Measurements from ENCODE around the gene PPM1E. TPM values are rescaled to one million over a fixed set of nuclear protein-coding genes. Genes with fewer than 3 reads are reported as not detected.

PPM1E gene
- total RNA-seq, 2 experiments from 2014 or later = 0.03 TPM; not detected in 1

DNA sequence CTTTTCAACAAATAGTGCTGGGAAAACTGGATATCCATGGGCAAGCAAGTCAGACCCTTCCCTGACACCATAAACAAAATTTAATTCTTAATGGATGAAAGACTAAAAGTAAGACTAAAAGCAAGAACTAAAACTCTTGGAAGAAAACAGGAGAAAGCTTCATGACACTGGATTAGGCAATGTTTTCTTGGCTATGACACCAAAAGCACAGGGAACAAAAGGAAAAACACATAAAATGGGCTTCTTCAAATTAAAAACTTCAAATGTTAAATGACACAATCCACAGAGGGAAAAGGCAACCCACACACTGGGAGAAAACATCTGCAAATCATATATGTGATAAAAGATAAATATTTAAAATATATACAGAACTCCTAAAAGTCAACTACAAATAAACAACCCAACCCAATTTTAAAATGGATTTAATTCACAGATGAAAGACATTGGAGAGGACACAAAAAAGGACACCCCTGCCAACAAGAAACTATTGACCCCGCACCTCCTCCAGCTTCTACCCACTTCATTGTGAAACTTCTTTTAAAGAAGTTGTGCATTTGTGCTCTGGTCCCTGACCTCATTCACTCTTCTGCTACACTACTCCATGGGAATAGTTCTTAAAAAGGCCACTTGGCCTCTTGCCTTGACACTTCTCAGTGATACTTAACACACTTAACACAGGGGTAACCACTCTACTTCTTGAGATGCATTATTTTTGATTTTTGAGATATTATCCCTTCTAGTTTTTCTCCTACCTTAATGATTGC lies 270.7 kb downstream of the PPM1E start:
- DNase-seq = no peak
- Mint-ChIP-seq H3K27ac (no peak overlapping the region), H3K27me3 (no peaks in the 10 kb centered on the region), H3K36me3 (ENCODE audit: low read depth) (peaks cover 19% of the 10 kb centered on the region), H3K4me1 (no peaks in the 10 kb centered on the region), H3K4me3 (no peak overlapping the region), H3K9me3 (no peaks in the 10 kb centered on the region)
- ChIA-PET POLR2A (no interaction called here), CTCF (no interaction called here)

DNA sequence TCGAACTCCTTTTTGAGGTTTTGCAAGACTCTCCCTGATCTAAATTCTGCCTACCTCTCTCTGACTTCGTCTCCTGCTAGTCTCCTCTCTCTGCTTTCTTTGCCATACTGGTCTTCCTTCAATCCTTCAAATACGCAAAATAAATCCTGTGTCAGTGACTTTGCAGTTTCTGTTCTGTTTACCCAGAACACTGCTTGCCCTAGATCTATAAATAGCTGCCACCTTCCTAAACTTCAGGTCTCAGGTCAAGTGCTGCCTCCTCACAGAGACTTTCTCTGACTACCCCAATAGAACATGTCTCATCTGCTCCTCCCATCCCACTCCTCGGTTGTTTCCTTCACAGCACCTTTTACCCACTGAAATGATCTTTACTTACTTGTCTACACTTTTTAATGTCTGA lies 272.1 kb downstream of the PPM1E start:
- Mint-ChIP-seq H3K36me3 (ENCODE audit: low read depth) (peaks cover 17% of the 10 kb centered on the region), H3K27me3 (no peaks in the 10 kb centered on the region), H3K9me3 (no peaks in the 10 kb centered on the region), H3K27ac (no peak overlapping the region), H3K4me3 (no peak overlapping the region), H3K4me1 (no peaks in the 10 kb centered on the region)
- CTCF ChIA-PET = no interaction called here
- POLR2A ChIA-PET = no interaction called here
- DNase-seq = no peak

DNA sequence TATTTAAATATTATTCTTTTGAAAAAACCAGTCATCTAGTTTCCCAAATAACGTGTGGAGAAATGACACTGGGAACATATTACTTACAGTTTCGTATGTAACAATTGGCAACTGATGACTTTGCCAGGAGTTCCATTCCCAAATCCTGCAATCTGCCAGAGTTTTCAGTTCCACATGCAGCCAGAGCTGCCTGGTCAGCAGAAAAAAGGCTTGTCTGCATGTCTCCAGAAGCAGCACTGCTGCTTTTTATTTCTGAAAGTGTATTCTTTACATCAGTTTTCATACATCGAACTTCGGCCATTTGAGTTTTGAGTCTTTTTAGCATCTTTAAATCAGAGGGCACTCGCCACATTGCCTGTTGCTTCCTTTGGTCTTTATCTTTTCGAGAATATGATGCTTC lies 272.7 kb downstream of the PPM1E start:
- DNase-seq = no peak
- no peaks in the 10 kb centered on the region for H3K4me1 Mint-ChIP-seq
- no peak overlapping the region for H3K4me3 Mint-ChIP-seq
- ChIA-PET POLR2A (no interaction called here), CTCF (no interaction called here)
- no peak overlapping the region for H3K27ac Mint-ChIP-seq
- no peaks in the 10 kb centered on the region for H3K9me3 Mint-ChIP-seq
- no peaks in the 10 kb centered on the region for H3K27me3 Mint-ChIP-seq
- peaks cover 17% of the 10 kb centered on the region for H3K36me3 Mint-ChIP-seq (ENCODE audit: low read depth)

DNA sequence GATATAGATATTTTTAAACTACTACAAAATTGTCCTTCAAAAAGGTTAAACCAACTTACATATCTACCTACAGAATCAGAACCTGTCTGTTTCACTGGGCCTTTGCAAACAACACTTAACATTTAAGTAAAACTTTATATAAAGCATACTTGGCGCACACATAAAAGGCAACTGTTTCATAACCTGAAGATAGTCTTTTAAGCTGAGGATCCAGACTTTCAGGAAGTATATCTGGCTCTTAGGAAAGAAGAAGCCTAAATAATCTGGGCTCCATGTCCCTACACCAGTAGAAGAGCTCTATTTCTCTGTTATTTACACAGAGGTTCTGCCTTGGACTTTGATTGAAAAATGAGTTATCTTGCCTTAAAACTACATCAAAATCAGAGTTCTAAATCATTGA lies 275.2 kb downstream of the PPM1E start:
- ChIA-PET CTCF (interaction anchor here (1.5 kb wide), 1 partner anchor 22 kb away, joined by 3 read pairs; no protein-coding TSS in a partner anchor), POLR2A (interaction anchor here (1.4 to 1.5 kb wide), 3 partner anchors 16 to 399 kb away, joined by 3 to 4 read pairs (median 4); no protein-coding TSS in a partner anchor)
- H3K36me3 Mint-ChIP-seq (ENCODE audit: low read depth) = peaks cover 20% of the 10 kb centered on the region
- no peaks in the 10 kb centered on the region for H3K27me3 Mint-ChIP-seq
- no peak overlapping the region for H3K27ac Mint-ChIP-seq
- no peaks in the 10 kb centered on the region for H3K9me3 Mint-ChIP-seq
- H3K4me3 Mint-ChIP-seq = no peak overlapping the region
- DNase-seq = no peak
- H3K4me1 Mint-ChIP-seq = no peaks in the 10 kb centered on the region

Other genes with a start within 250 kb of the PPM1E start
- gene MTMR4, start 241.2 kb upstream of the PPM1E start, total RNA-seq = 10 to 100 TPM; 51.7 to 54.3 TPM
- gene TEX14, start 63.8 kb upstream of the PPM1E start, total RNA-seq = under 1 TPM; 0.85 to 0.96 TPM
- 10 to 100 TPM; 55.2 to 59.6 TPM for gene RAD51C, start 63.3 kb upstream of the PPM1E start, total RNA-seq